ENCODE measurements around the gene PCDH7. TPM values are rescaled to one million over a fixed set of nuclear protein-coding genes. Genes with fewer than 3 reads are reported as not detected.

Gene PCDH7
- total RNA-seq, 1 experiment from 2014 or later: 65.9 TPM

- POLR2A ChIA-PET: interaction anchor here (0.6 to 8.6 kb wide), 19 partner anchors 11 to 1680 kb away, joined by 3 to 146 read pairs (median 5); no protein-coding TSS in a partner anchor
- DNase-seq (ENCODE audit: low read depth, low spot score) (peak; percentile 98), ATAC-seq (peak; percentile 82)
- Histone ChIP-seq H3K27me3 (ENCODE audit: insufficient read depth, low read length) (no peaks in the 10 kb centered on the region), H3K79me2 (ENCODE audit: insufficient read depth, low read length) (peaks cover 32% of the 10 kb centered on the region), H3K9me3 (ENCODE audit: control insufficient read depth in 1 of 2, insufficient read depth in 1 of 2, low read depth in 1 of 2, low read length in 2 of 2) (no peaks in the 10 kb centered on the region), H3K4me3 (replicated peaks in 1 of 2; ENCODE audit: low read depth in 1 of 2, low read length in 2 of 2) (no peak overlapping the region), H2AFZ (ENCODE audit: low read depth, low read length, poor library complexity, severe bottlenecking) (no peak overlapping the region), H3K36me3 (ENCODE audit: control insufficient read depth in 1 of 2, insufficient read depth in 2 of 2, low read length in 2 of 2) (no peaks in the 10 kb centered on the region), H3K9me2 (ENCODE audit: insufficient read depth) (no peaks in the 10 kb centered on the region), H3K4me1 (ENCODE audit: control insufficient read depth in 1 of 2, insufficient read depth in 2 of 2, low read length in 2 of 2) (peaks cover 68 to 97% of the 10 kb centered on the region in 2 experiments), H3K27ac (ENCODE audit: low read depth, low read length) (peak overlapping the region; percentile 100), H3K4me2 (ENCODE audit: low read length) (peak overlapping the region; percentile 61), H3K9ac (ENCODE audit: low read length) (peak overlapping the region; percentile 68), H4K20me1 (ENCODE audit: insufficient read depth) (no peaks in the 10 kb centered on the region)
- BruUV-seq (replicated peaks): no TSS peak
- CTCF ChIA-PET: no interaction called here
- intact Hi-C loops (cut with micrococcal nuclease): loop anchor here (1.0 to 10.0 kb wide), 5 partner anchors 13 to 477 kb away; no protein-coding TSS in a partner anchor
- RAD21 ChIA-PET (ENCODE audit: low non-redundant PET in 1 of 2, low total read pairs in 2 of 2, uncharacterized antibody in 2 of 2, unreplicated experiment in 2 of 2): interaction anchor here (0.6 to 1.2 kb wide), 3 partner anchors 13 to 256 kb away, joined by 3 to 4 read pairs (median 4); no protein-coding TSS in a partner anchor
- TF ChIP-seq TCF7L2 (IDR thresholded peaks at IDR 0.05; ENCODE audit: borderline replicate concordance, extremely low read depth, insufficient read depth, insufficient read length) (peak; percentile 100), EZH2phosphoT487 (IDR thresholded peaks at IDR 0.05; ENCODE audit: borderline replicate concordance) (no peak), POLR2AphosphoS5 (IDR thresholded peaks at IDR 0.05; ENCODE audit: low read depth, low read length) (peak; percentile 70)
These were observed 37.2 kb downstream of the PCDH7 start for GRCh38 chr4:30757357-30757756.

DNA sequence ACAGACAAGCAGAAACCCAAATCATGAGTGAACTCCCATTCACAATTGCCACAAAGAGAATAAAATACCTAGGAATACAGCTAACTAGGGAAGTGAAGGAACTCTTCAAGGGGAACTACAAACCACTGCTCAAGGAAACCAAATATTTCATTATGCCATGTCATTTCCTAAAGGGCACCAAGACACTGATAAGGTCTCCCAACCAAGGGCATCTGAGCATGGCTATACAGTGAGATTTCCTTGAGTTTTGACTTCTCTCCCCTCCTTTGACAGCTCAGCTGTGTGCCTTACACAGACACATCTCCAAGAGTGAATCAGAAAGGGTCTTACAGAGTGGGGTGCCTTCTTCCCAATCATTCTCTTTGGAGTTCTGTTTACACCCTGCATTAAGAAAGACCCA, 40.4 kb downstream of the PCDH7 start:
- H3K9ac ChIP-seq (ENCODE audit: low read length): peak overlapping the region; percentile 61
- no peak for TF ChIP-seq CEBPB (IDR thresholded peaks at IDR 0.05; ENCODE audit: low read depth)
- TF ChIP-seq ZFX (IDR thresholded peaks at IDR 0.05): no peak
- TF ChIP-seq FOSL1 (IDR thresholded peaks at IDR 0.05; ENCODE audit: low read depth): no peak
- TF ChIP-seq REST (IDR thresholded peaks at IDR 0.05; ENCODE audit: low read depth): no peak
- no peak for TF ChIP-seq TCF7L2 (IDR thresholded peaks at IDR 0.05; ENCODE audit: borderline replicate concordance, extremely low read depth, insufficient read depth, insufficient read length)
- no peak for TF ChIP-seq SP1 (IDR thresholded peaks at IDR 0.05; ENCODE audit: low read depth)
- TF ChIP-seq ZNF274 (IDR thresholded peaks at IDR 0.05; ENCODE audit: low read depth, low read length): no peak
- intact Hi-C loops (cut with micrococcal nuclease): no loop called here
- no peaks in the 10 kb centered on the region for H3K9me2 ChIP-seq (ENCODE audit: insufficient read depth)
- ATAC-seq: no peak
- H3K79me2 ChIP-seq (ENCODE audit: insufficient read depth, low read length): peaks cover 41% of the 10 kb centered on the region
- peak overlapping the region; percentile 16 for H3K4me2 ChIP-seq (ENCODE audit: low read length)
- no peaks in the 10 kb centered on the region for H3K36me3 ChIP-seq (ENCODE audit: control insufficient read depth in 1 of 2, insufficient read depth in 2 of 2, low read length in 2 of 2)
- peak overlapping the region; percentile 100 for H3K27ac ChIP-seq (ENCODE audit: low read depth, low read length)
- ChIA-PET RAD21 (ENCODE audit: low non-redundant PET in 1 of 2, low total read pairs in 2 of 2, uncharacterized antibody in 2 of 2, unreplicated experiment in 2 of 2) (no interaction called here), POLR2A (interaction anchor here (0.9 to 8.6 kb wide), 7 partner anchors 9 to 95 kb away, joined by 3 to 146 read pairs (median 3); no protein-coding TSS in a partner anchor), CTCF (no interaction called here)
- no peaks in the 10 kb centered on the region for H4K20me1 ChIP-seq (ENCODE audit: insufficient read depth)
- H2AFZ ChIP-seq (ENCODE audit: low read depth, low read length, poor library complexity, severe bottlenecking): no peak overlapping the region
- BruUV-seq (replicated peaks): no TSS peak
- DNase-seq (ENCODE audit: low read depth, low spot score): no peak
- no peak overlapping the region for H3K4me3 ChIP-seq (replicated peaks in 1 of 2; ENCODE audit: low read depth in 1 of 2, low read length in 2 of 2)
- no peaks in the 10 kb centered on the region for H3K27me3 ChIP-seq (ENCODE audit: insufficient read depth, low read length)
- H3K4me1 ChIP-seq (ENCODE audit: control insufficient read depth in 1 of 2, insufficient read depth in 2 of 2, low read length in 2 of 2): peaks cover 64 to 97% of the 10 kb centered on the region in 2 experiments
- no peaks in the 10 kb centered on the region for H3K9me3 ChIP-seq (ENCODE audit: control insufficient read depth in 1 of 2, insufficient read depth in 1 of 2, low read depth in 1 of 2, low read length in 2 of 2)

All from HCT116 (cell line).